ENCODE results near the gene STAG3.
"Not testable (repeated sequence)": the region's sequence is repeated elsewhere in the genome, so short reads cannot be mapped to it uniquely, and the experiment has no call there.

STAG3 gene

GRCh38 chr7:100176096-100177044, 1.3 kb upstream of the STAG3 start:
- no peak for DNase-seq

- DNase-seq: not testable (repeated sequence)
Measured at GRCh38 chr7:100180084-100180483, 2.4 kb downstream of the STAG3 start.

GRCh38 chr7:100182616-100183015, 4.9 kb downstream of the STAG3 start:
- DNase-seq: not testable (repeated sequence)

GRCh38 chr7:100183090-100183489, 5.4 kb downstream of the STAG3 start:
- not testable (repeated sequence) for DNase-seq

- no peak for DNase-seq
Measured at GRCh38 chr7:100185726-100186125, 8.0 kb downstream of the STAG3 start.

GRCh38 chr7:100189061-100189460, 11.3 kb downstream of the STAG3 start:
- DNase-seq: no peak

- DNase-seq: no peak
Measured at GRCh38 chr7:100190048-100190711, 12.5 kb downstream of the STAG3 start.

- DNase-seq: no peak
Measured at GRCh38 chr7:100191775-100192174, 14.1 kb downstream of the STAG3 start.

- DNase-seq: not testable (repeated sequence)
Measured at GRCh38 chr7:100192281-100192862, 14.7 kb downstream of the STAG3 start.

- no peak for DNase-seq
Measured at GRCh38 chr7:100192969-100193368, 15.3 kb downstream of the STAG3 start.

GRCh38 chr7:100195222-100195621, 17.5 kb downstream of the STAG3 start:
- DNase-seq: no peak

- DNase-seq: not testable (repeated sequence)
Measured at GRCh38 chr7:100195901-100196322, 18.2 kb downstream of the STAG3 start.

- DNase-seq: no peak
Measured at GRCh38 chr7:100198266-100198665, 20.5 kb downstream of the STAG3 start.

GRCh38 chr7:100200693-100201092, 23.0 kb downstream of the STAG3 start:
- DNase-seq: no peak

GRCh38 chr7:100204454-100204853, 26.7 kb downstream of the STAG3 start:
- DNase-seq: no peak

- no peak for DNase-seq
Measured at GRCh38 chr7:100208911-100209408, 31.2 kb downstream of the STAG3 start.

- DNase-seq: no peak
Measured at GRCh38 chr7:100209493-100209892, 31.8 kb downstream of the STAG3 start.

GRCh38 chr7:100210805-100211204, 33.1 kb downstream of the STAG3 start:
- DNase-seq: no peak

GRCh38 chr7:100211342-100211780, 33.6 kb downstream of the STAG3 start:
- DNase-seq: no peak

GRCh38 chr7:100212631-100213286, 35.0 kb downstream of the STAG3 start:
- no peak for DNase-seq

GRCh38 chr7:100213672-100214071, 36.0 kb downstream of the STAG3 start:
- no peak for DNase-seq

- DNase-seq: not testable (repeated sequence)
Measured at GRCh38 chr7:100214356-100214755, 36.6 kb downstream of the STAG3 start.

- no peak for DNase-seq
Measured at GRCh38 chr7:100215895-100216294, 38.2 kb downstream of the STAG3 start.
